CD4-positive, alpha-beta T cell (primary cell): ENCODE results near the gene MECP2. TPM values are rescaled to one million over a fixed set of nuclear protein-coding genes. Genes with fewer than 3 reads are reported as not detected.
"Not testable (repeated sequence)": the region's sequence is repeated elsewhere in the genome, so short reads cannot be mapped to it uniquely, and the experiment has no call there.

Experiments used
- ATAC-seq: fragments of 200-7000 bp; cut with Tn5 transposase; one replicate; pipeline ENCODE4 v1.10.0; 2022; ENCODE audit warnings: mild to moderate bottlenecking; ENCODE audit not compliant: poor library complexity
- CTCF ChIA-PET: fragments of 350-600 bp; sonication (Branson Sonifier 250); formaldehyde crosslinking; loops from one replicate; lab custom pipeline; 2021; ENCODE audit warnings: antibody characterized with exemption, inconsistent platforms; lab: Charles Lee
- POLR2A ChIA-PET: fragments of 350-600 bp; sonication (Branson Sonifier 250); formaldehyde crosslinking; loops from one replicate; lab custom pipeline; 2021; ENCODE audit warnings: antibody characterized with exemption, inconsistent platforms; lab: Charles Lee
- DNase-seq, 14 experiments: peaks; one replicate each; pipeline ENCODE4 v3.0.0-alpha.2; 2013 to 2020; ENCODE audit warnings: mixed read lengths in 2 of 14
- H3K27ac ChIP-seq, 2 donors: one replicate each; pipeline versions ENCODE4 v1.5.1 to v1.7.0; 2013; ENCODE audit warnings: low read length in 2 of 2, low read depth in 1 of 2, mild to moderate bottlenecking in 1 of 2
- H3K27me3 ChIP-seq, 2 experiments: 1 replicate in 1 of 2; 2 replicates in 1 of 2; pipeline versions ENCODE4 v1.6.1 to v1.7.0; 2013; ENCODE audit warnings: low read length in 2 of 2, control low read depth in 1 of 2, mild to moderate bottlenecking in 1 of 2, moderate library complexity in 1 of 2; ENCODE audit not compliant: insufficient read depth in 2 of 2, control insufficient read depth in 1 of 2
- H3K36me3 ChIP-seq: one replicate; pipeline ENCODE4 v1.6.1; 2013; ENCODE audit warnings: low read length, control low read depth; ENCODE audit not compliant: insufficient read depth
- H3K4me1 ChIP-seq: one replicate; pipeline ENCODE4 v1.6.1; 2013; ENCODE audit warnings: low read length, control low read depth; ENCODE audit not compliant: insufficient read depth
- H3K4me3 ChIP-seq: one replicate; pipeline ENCODE4 v1.5.1; 2013; ENCODE audit warnings: mild to moderate bottlenecking, low read length, moderate library complexity
- H3K9me3 ChIP-seq, 2 experiments: 1 replicate in 1 of 2; 2 replicates in 1 of 2; pipeline versions ENCODE4 v1.6.1 to v1.7.0; 2013; ENCODE audit warnings: low read length in 2 of 2, mild to moderate bottlenecking in 2 of 2, control low read depth in 1 of 2, moderate library complexity in 1 of 2; ENCODE audit not compliant: control insufficient read depth in 1 of 2, insufficient read depth in 1 of 2
- H3K27ac Mint-ChIP-seq: one replicate; pipeline ENCODE4 v1.8.0; 2020; ENCODE audit warnings: mixed read lengths
- H3K27me3 Mint-ChIP-seq: one replicate; pipeline ENCODE4 v1.8.0; 2021; ENCODE audit warnings: mixed read lengths
- H3K36me3 Mint-ChIP-seq: one replicate; pipeline ENCODE4 v1.8.0; 2021; ENCODE audit warnings: low read depth, mixed read lengths
- H3K4me1 Mint-ChIP-seq: one replicate; pipeline ENCODE4 v1.8.0; 2021; ENCODE audit warnings: low read depth, mixed read lengths
- H3K4me3 Mint-ChIP-seq: one replicate; pipeline ENCODE4 v1.8.0; 2020; ENCODE audit warnings: mild to moderate bottlenecking, mixed read lengths
- H3K9me3 Mint-ChIP-seq: one replicate; pipeline ENCODE4 v1.8.0; 2020; ENCODE audit warnings: mixed read lengths
- intact Hi-C, 2 experiments: fragments of 100-400 bp; cut with DNase I in 1 of 2; cut with micrococcal nuclease in 1 of 2; formaldehyde crosslinking; loops; one replicate each; pipeline versions ENCODE4 v1.15.1 to v1.9.0; 2023 to 2025; cut with DNase I, micrococcal nuclease
- total RNA-seq, 174 experiments: library from RNA in 2 of 174; stranded (reverse) in 2 of 174; gene quantifications; one replicate each; pipeline ENCODE4 v1.2.3 and lab custom pipeline; 2021 to 2026
- TF ChIP-seq, protein P1 (sequence below): fragments of 200-600 bp; IDR thresholded peaks from one replicate; pipeline ENCODE4 v1.8.0; 2022; ENCODE audit warnings: antibody characterized with exemption, mild to moderate bottlenecking

Gene MECP2
- total RNA-seq, 2 experiments from 2014 or later, result 120 to 133 TPM

DNA sequence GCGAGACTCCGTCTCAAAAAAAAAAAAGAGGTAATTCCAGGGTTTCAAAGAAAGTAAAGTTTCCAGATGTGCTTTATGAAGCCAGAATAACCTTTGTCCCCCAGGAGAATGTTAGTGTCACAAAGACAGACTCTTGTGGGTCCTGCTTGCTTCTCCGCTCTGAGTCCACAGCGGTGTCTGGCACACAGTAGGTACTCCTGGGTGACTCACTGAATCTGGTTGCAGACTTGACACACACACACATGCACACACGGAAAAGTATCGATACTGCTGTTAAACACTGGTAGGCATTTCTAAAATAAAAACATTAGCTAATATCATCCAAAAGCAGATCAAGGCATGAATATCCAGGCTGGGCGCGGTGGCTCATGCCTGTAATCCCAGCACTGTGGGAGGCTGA lies 102.0 kb downstream of the MECP2 start:
- Histone ChIP-seq H3K36me3 (no peaks in the 10 kb centered on the region), H3K9me3 (no peaks in the 10 kb centered on the region), H3K27ac (no peak overlapping the region), H3K4me1 (peaks cover under 1% of the 10 kb centered on the region), H3K27me3 (no peaks in the 10 kb centered on the region), H3K4me3 (no peak overlapping the region)
- POLR2A ChIA-PET, result no interaction called here
- H3K27me3 Mint-ChIP-seq, result no peaks in the 10 kb centered on the region
- H3K9me3 Mint-ChIP-seq, result no peaks in the 10 kb centered on the region
- no peak overlapping the region for H3K27ac Mint-ChIP-seq
- H3K4me3 Mint-ChIP-seq, result no peak overlapping the region
- CTCF ChIA-PET, result no interaction called here
- DNase-seq (no peak), ATAC-seq (no peak)
- intact Hi-C loops, result no loop called here
- H3K4me1 Mint-ChIP-seq, result no peaks in the 10 kb centered on the region
- TF ChIP-seq, protein P1, sequence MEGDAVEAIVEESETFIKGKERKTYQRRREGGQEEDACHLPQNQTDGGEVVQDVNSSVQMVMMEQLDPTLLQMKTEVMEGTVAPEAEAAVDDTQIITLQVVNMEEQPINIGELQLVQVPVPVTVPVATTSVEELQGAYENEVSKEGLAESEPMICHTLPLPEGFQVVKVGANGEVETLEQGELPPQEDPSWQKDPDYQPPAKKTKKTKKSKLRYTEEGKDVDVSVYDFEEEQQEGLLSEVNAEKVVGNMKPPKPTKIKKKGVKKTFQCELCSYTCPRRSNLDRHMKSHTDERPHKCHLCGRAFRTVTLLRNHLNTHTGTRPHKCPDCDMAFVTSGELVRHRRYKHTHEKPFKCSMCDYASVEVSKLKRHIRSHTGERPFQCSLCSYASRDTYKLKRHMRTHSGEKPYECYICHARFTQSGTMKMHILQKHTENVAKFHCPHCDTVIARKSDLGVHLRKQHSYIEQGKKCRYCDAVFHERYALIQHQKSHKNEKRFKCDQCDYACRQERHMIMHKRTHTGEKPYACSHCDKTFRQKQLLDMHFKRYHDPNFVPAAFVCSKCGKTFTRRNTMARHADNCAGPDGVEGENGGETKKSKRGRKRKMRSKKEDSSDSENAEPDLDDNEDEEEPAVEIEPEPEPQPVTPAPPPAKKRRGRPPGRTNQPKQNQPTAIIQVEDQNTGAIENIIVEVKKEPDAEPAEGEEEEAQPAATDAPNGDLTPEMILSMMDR, result no peak
- no peaks in the 10 kb centered on the region for H3K36me3 Mint-ChIP-seq

DNA sequence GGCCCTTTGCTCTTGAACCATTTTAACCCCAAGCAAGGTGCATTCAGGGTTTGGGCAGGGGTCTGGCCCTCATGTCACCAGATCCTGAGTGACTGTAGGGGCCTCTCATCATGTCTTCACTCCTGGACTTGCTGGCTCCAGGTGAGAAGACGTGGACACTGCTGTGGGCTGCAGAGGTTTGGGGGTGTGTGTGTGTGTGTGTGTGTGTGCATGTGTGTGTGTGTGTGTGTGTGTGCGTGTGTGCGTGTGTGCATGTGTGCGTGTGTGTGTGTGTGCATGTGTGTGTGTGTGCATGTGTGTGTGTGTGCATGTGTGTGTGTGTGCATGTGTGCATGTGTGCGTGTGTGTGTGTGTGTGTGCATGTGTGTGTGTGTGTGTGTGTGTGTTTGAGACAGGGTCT lies 103.1 kb downstream of the MECP2 start:
- H3K27ac ChIP-seq, H3K9me3 ChIP-seq, intact Hi-C loops, H3K27ac Mint-ChIP-seq, H3K9me3 Mint-ChIP-seq, POLR2A ChIA-PET, CTCF ChIA-PET, H3K36me3 Mint-ChIP-seq, ATAC-seq, H3K4me1 Mint-ChIP-seq, DNase-seq, H3K27me3 Mint-ChIP-seq, H3K27me3 ChIP-seq, H3K4me3 ChIP-seq, H3K36me3 ChIP-seq, H3K4me3 Mint-ChIP-seq: not testable (repeated sequence)
- H3K4me1 ChIP-seq, result peaks cover 12% of the 10 kb centered on the region

DNA sequence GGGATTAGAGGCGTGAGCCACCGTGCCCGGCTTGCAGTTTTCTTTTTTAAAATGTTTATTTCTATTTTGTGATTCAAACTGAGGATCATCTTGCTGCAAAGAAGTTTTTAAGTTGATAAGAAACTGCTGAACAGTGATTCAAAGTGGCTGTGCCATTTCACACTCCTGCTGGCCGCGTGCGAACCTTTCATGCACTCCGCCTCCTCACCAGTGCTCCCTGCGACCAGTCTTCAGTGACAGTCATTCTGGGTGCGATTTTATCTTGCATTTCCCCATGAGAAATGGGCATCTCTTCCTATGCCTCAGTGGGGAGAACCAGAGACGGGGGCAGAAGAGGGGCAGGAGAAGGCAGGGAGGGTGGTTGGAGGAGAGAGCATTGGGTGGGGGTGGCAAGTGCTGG lies 103.5 kb downstream of the MECP2 start:
- peaks cover 11% of the 10 kb centered on the region for H3K4me1 Mint-ChIP-seq
- TF ChIP-seq, protein P1, result no peak
- Histone ChIP-seq H3K4me1 (peaks cover 13% of the 10 kb centered on the region), H3K9me3 (no peaks in the 10 kb centered on the region), H3K36me3 (no peaks in the 10 kb centered on the region), H3K27me3 (no peaks in the 10 kb centered on the region), H3K4me3 (no peak overlapping the region), H3K27ac (no peak overlapping the region)
- no peak overlapping the region for H3K27ac Mint-ChIP-seq
- H3K36me3 Mint-ChIP-seq, result no peaks in the 10 kb centered on the region
- no peak overlapping the region for H3K4me3 Mint-ChIP-seq
- H3K9me3 Mint-ChIP-seq, result no peaks in the 10 kb centered on the region
- intact Hi-C loops, result no loop called here
- ChIA-PET CTCF (no interaction called here), POLR2A (no interaction called here)
- DNase-seq, result no peak
- no peak for ATAC-seq
- no peaks in the 10 kb centered on the region for H3K27me3 Mint-ChIP-seq

DNA sequence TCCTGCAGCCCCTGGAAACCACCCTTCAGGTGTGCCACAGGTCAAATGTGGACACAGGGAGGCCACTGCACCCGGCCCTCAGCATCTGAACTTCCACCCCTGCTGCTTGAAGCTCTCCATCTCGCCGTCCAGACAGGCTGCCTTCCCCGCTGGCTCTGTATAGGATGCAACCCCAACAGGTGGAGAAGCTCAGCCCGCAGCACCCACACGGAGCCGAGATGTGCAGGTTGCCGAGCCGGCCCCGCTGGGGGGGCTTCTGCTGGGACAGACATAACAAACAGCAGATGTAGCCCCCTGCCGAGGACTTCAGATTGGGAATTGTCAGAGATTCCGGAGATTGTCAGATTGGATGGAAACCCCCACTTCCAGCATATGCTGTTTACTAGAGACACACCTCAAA lies 104.4 kb downstream of the MECP2 start:
- DNase-seq, result no peak
- no peak for ATAC-seq
- H3K4me1 Mint-ChIP-seq, result peaks cover 11% of the 10 kb centered on the region
- H3K27me3 ChIP-seq, result no peaks in the 10 kb centered on the region
- H3K4me1 ChIP-seq, result peaks cover 13% of the 10 kb centered on the region
- no peak overlapping the region for H3K4me3 ChIP-seq
- H3K27ac ChIP-seq, result no peak overlapping the region
- intact Hi-C loops, result no loop called here
- no peaks in the 10 kb centered on the region for H3K36me3 ChIP-seq
- no peak overlapping the region for H3K4me3 Mint-ChIP-seq
- no peaks in the 10 kb centered on the region for H3K36me3 Mint-ChIP-seq
- TF ChIP-seq, protein P1, result no peak
- H3K27me3 Mint-ChIP-seq, result no peaks in the 10 kb centered on the region
- CTCF ChIA-PET, result no interaction called here
- H3K27ac Mint-ChIP-seq, result no peak overlapping the region
- no peaks in the 10 kb centered on the region for H3K9me3 ChIP-seq
- no peaks in the 10 kb centered on the region for H3K9me3 Mint-ChIP-seq
- POLR2A ChIA-PET, result no interaction called here
